GM19455 (cell line): ENCODE results near the gene SIT1.
"Not testable (repeated sequence)": the region's sequence is repeated elsewhere in the genome, so short reads cannot be mapped to it uniquely, and the experiment has no call there.

ENCODE experiments used
- ATAC-seq: cut with Tn5 transposase; IDR thresholded peaks from one replicate; pipeline ENCODE4 v1.9.1; 2021; ENCODE audit not compliant: unreplicated experiment

Gene SIT1

DNA sequence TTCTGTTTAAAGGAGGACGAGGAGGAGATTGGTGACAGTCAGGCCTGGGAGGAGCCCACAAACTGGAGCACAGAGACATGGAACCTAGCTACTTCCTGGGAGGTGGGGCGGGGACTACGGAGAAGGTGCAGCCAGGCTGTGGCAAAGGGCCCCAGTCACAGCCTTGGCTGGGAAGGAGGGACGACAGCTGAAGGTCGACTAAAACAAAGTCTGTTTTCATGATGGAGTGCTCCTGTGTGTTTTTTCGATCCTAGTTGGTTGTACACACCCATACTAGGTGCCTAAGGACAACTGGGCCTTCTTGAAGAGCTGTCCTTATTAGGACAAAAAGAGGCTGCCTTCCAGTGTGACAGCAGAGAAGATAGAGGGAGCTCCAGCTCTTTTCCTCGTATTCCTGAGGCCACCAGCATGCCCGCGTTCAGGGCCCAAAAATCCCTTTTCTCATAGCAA is 10.3 kb upstream of the SIT1 start:
- no peak for ATAC-seq

DNA sequence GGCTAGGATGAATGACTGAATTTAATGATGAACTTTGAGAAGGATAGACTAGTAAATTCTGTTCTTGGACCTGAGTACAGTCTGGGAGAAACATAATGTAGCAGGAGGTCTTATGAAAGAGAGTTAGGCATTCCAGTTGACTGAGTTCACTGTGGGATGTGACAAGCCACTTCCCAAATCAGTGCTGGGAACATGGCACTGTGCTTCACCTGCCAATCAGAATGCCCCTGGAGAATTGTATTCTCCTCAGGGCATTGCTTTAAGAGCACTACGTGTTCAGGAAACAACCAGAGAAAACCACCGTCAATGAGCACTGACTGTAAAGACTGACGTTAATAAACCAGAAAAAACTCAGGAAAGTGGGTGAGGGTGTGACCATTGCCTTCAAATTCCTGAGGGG is 8.6 kb upstream of the SIT1 start:
- ATAC-seq: no peak

DNA sequence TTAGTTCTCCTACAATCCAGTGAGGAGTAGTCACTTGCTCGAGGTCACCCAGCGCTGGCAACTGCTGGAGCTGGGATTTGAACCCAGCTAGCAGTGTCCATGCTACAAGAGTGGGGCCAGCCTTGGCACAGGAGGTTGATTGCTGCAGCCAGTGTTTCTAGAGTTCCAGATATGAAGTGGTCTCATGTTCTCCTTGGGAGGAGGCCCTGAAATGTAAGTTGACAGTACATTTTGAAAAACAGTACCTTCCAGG is 8.2 kb upstream of the SIT1 start:
- no peak for ATAC-seq

DNA sequence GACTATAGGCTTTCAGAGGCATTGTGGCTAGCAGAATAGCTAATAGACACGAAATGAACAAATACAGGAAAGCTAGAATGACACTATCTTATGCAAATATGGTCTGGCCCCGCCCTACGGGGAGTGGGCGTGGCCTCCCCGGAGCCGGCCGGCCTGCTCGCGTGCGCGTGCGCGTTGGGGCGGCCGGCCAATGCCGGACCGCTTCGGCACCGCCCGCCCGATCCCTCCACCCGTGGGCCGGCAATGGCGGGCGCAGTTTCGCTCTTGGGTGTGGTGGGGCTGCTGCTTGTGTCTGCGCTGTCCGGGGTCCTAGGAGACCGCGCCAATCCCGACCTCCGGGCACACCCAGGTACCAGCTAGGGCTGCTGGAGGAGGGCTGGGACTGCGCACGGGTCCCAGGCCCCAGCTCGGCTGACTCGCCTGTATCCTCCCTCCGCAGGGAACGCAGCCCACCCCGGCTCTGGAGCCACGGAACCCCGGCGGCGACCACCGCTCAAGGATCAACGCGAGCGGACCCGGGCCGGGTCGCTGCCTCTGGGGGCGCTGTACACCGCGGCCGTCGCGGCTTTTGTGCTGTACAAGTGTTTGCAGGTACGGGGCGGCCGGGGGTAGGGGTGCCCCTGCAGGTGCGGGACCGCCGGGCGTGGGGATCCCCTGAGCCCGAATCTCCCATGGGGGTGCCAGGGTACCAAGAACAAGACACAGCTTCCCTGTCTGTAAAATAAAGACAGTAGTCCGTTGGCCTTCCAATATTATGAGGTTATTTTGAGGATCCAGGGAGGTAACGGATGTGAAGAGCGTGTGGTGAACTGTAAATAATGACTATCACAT is 7.6 kb upstream of the SIT1 start, which contains the start of gene CCDC107:
Gene CCDC107 (plus strand): TSS at position 156 of the 831 bp plus-strand sequence. CDS start 88 bp downstream, at position 244.
- peak; percentile 62 for ATAC-seq

DNA sequence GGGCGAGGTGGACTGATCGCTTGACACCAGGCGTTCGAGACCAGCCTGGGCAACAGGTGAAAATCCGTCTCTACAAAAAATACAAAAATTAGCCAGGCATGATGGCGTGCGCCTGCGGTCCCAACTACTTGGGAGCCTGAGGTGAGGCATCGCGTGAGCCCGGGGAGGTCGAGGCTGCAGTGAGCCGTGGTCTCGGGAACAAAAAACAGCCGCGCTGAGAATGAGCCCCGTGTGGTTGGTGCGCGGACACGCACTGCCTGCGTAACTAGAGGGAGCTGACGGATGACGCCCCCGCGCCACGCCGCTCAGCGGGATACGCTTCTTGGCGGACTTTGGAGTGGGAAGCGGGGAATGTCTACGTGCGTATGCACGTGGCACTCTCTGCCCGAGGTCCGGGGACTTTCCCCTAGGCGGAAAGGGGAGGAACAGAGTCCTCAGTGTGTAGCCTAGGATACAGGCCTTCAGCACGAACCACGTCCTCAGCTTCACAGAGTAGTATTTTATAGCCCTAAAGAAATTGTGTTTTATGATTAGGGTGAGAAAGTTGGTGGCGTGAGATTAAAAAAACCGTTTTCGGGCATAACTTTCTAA is 6.9 kb upstream of the SIT1 start, which contains the start of gene RMRP:
Gene RMRP (minus strand): TSS at position 474 of the 591 bp plus-strand sequence.
- peak; percentile 86 for ATAC-seq

DNA sequence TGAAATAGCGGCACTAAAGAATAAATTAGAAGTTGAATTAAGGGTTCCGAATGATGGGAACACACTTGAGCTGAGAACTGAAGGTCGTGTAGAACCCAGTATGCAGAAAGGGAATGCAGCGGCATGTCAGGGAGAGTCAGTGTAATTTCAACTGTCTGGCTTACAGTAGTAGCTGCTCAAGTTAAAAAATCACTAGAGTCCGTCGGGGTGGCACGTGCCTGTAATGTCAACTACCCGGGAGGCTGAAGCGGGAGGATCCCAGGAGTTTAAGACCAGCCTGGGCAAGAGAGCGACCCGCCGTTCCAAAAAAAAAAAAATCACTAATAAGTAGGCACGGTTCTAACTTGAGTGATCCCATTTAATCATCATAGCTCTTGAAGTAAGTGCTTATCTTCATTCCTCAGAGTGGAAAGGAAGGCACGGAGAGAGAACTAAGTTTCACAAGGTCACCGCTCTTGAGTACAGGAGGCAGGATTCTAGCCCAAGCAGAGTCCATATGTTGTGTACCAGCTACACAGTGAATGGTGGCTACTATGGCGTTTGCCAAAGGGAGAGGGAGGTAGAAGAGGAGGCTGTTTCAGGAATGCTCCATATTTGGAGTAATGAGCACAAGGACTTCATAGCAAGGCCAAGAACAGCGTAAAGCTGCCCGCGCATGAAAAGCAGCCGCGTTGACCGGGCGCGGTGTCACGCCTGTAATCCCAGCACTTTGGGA is 6.3 kb upstream of the SIT1 start:
- no peak for ATAC-seq

DNA sequence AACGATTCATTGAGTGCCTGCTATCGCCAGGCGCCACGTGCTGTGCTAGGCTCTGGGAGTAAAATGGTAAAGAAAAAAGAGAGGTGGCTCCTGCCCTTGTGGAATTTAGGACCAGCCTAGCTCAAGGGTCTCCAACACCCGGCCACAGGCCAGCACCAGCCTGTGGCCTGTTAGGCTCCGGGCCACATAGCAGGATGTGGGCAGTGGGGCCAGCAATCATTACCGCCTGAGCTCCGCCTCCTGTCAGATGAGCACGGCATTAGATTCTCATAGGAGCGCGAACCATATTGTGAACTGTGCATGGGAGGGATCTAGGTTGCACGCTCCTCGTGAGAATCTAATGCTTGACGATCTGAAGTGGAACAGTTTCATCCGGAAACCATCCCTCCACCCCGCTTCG is 5.6 kb upstream of the SIT1 start:
- ATAC-seq: no peak

DNA sequence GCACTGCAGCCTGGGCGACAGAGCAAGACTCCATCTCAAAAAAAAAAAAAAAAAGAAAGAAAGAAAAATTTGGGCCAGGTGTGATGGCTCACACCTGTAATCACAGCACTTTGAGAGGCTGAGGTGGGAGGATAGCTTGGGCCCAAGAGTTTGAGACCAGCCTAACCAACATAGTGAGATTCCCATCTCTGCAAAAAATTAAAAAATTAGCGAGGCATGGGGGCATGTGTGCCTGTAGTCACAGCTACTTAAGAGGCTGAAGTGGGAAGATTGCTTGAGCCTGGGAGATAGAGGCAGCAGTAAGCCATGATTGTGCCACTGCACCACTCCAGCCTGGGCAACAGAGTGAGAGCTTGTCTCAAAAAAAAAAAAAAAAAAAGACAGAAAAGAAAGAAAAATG is 2.9 kb upstream of the SIT1 start:
- no peak for ATAC-seq

DNA sequence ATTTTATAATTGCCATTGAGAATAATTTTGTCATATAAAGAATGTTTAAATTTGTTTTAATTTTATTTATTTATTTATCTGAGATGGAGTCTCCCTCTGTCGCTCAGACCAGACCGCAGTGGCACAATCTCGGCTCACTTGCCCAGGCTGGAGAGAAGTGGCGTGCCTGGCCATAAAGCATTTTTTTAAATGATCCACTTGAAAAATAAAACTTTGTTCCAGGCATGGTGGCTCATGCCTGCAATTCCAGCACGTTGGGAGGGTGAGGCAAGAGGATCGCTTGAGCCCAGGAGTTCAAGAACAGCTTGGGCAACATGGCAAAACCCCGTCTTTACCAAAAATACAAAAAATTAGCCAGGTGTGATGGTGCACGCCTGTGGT is 2.1 kb upstream of the SIT1 start:
- no peak for ATAC-seq

DNA sequence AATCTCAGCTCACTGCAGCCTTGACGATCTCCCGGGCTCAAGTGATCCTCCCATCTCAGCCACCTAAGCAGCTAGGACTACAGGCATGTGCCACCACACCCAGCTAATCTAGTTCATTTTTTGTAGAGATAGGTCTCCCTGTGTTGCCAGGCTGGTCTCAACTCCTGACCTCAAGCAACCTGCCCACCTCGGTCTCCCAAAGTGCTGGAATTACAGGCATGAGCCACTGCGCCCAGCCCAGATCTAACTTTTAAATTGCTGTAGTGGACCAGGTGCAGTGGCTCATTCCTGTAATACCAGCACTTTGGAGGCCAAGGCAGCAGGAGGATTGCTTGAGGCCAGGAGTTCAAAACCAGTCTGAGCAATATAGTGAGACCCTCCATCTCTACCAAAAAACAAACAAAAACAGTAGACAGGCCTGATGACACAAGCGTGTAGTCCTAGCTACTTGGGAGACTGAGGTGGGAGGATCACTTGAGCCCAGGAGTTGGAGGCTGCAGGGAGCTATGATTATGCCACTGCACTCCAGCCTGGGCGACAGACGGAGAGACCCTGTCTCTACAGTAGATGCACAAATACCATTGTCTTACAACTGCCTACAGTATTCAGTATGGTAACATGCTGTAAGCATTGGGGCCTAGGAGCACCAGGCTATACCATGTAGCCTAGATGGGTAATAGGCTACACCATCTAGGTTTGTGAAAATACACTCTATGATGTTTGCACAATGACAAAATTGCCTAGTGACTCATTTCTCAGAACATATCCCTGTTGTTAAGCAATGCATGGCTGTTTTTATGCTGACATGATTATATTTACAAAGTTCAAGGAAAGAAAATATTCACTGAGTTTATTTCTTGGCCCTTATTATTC is 1.5 kb upstream of the SIT1 start:
- no peak for ATAC-seq

DNA sequence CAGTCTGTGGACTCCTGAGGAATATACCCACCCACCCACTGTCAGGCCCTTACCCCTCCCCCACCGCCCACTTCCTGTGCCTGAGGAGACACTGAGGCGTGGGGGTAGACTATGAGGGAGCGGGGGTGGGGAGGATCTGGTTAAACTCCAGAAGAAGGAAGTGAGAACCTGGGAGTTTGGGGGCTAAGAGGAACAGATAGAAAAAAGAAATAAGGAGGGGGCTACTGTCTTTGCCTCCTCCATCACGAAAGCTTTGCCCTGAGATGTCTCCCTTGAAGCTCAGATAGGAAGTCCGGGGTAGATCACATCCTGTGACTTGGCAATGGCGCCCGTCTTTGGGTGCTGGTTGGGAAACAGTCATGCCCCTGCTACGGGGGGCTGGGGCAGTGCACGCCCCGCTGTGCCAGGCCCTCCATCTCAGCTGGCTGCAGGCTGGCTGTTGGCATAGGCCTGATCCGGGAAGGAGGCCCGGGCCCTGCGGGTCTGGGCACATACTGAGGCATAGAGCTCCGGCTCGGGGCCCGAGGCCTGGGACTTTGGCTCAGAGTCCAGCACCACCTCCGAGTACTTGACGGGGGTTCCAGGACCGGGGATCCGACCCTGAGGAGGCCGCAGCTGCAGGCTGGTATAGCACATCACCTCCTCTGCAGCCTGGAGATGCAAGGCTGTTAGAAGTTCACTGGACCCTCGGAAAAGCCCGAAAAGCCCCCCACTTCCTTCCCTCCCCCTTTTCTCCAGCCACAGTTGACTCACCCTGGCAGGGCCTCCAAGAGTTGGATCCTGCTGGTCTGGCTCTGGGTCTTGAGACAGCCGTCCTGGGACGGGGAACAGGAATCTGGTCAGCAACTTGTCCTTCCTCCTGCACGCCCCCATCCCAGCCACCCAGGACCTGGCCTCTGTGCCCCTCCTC is 1.0 kb downstream of the SIT1 start:
- no peak for ATAC-seq

DNA sequence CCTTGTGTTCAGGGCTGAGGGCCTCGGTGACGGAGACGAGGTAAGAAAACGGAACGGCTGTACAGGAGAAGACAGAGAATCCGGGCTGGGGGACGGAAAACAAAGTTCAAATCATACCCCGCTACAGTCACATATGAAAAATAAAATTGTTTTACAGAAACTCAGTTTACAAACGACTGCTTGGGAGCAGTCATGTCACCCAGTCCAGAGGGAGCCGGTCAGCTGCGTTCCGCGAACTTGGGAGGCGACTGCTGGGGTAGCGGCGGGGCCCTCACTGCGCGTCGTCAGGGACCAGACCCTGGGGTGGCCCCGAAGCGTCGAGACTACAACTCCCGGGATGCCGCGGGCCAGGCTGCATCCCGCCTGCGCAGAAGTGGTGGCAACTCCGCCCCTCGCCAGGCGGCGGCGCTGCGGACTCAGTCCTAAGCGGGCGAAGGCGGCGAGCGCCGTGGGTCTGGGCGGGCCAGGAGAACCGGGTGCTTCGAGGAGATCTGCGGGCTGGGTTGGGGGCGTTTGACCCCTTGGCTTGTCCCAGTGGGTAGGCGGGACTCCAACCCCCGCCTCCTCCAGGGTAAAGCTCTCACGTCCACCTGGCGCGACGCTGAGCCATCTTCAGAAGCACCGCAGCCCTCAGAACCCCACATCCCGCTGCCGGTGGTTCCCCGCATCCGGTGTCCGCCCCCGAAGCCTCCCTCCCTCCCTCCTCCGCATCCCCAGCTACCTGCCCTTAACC is 4.0 kb downstream of the SIT1 start:
- peak; percentile 73 for ATAC-seq

DNA sequence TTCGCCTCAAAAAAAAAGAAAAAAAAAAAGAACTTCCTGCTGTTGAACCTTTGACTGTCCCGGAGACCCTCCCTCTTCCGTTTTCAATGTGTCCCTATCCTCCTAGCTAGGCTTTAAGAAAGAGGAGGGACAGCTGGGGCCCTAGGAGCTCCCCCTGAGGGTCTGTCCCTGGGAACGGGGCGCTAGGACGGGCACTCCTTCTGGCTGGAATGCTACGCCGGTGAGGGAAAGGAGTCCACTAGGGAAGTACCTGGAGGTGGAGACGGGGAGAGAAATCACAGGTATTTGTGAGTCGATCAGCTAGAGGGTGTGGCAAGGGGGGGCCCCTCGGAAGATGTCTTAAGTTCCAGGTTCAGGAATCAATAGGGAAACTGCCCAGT is 4.6 kb downstream of the SIT1 start:
- ATAC-seq: no peak

DNA sequence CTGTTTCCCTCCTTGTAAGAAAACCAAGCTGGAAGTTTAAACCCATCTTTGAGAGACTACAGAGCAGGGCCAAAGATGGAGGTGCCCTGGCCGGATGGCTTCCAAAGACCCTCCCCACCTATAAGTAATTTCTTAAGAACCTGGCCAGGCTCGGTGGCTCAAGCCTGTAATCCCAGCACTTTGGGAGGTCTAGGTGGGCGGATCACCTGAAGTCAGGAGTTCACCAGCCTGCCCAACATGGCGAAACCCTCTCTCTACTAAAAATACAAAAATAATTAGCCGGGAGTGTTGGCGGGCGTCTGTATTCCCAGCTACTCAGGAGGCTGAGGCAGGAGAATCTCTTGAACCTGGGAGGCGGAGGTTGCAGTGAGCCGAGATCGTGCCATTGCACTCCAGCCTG is 5.0 kb downstream of the SIT1 start:
- not testable (repeated sequence) for ATAC-seq

DNA sequence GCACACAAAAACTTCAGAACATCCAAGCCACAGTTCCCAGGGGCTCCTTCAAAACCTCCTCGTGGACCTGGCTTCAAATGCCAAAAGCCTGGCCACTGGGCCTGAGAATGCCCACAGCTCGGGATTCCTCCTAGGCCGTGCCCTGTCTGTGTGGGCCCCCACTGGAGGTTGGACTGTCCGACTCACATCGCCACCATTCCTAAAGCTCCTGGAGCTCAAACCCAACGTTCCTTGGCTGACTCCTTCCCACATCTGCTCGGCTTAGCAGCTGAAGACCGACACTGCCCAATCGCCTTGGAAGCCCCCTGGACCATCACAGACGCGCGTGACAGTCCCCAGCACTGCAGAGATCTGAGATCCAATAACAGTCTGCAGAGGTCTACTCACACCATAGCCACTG is 7.7 kb downstream of the SIT1 start:
- no peak for ATAC-seq

DNA sequence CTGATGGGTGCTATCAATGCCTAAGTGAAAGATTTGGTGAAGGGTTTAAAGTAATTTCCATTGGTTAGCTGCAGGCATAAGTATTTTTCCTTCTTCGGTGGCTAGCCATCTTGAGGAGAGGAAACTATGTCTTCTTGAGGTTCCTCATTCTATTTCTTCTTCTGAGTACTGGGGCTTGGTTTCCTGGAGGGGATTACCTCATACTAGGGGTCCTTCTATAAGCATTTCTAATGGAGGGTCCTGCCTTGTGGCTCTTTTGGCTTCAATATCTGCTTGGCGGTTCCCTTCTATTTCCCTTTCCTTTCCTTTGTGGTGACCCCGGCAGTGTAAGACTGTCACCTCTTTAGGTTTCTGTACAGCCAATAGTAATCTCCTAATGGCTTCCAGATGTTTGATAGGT is 9.3 kb downstream of the SIT1 start:
- not testable (repeated sequence) for ATAC-seq

DNA sequence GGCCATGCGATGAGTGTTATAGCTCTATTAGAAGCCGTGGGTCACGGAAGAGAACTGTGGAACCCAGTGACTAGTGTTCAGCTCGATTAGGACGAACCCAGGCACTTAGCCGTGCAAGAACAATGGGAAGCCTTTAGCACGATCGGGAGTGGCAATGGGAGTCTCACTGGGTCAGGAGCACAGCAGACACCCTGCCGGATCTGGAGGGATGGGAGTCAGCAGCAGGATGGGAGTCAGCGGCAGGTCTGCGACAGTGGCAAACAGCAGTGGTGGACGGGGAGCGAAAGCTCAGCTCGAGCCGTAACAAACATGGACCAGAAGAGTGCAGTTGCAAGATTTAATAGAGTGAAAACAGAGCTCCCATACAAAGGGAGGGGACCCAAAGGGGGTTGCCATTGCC is 10.3 kb downstream of the SIT1 start:
- ATAC-seq: not testable (repeated sequence)

DNA sequence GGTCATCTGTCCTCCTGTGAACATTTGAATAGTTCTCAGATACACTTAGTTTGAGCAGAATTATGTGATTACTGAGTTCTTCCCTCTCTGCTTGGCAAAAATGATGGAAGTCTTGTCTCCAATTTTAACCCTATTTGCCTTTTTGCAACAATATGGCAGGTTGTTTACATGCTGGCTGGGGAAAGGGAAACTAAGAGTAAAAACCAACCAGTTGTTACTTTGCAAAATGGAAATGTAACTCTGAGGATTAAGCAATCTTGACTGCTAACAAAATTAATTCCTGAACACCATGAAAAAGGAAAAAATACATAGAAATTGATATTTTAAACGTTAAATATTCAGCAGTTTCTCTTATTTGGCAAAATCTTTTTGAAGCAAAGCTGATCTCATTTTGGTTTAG is 11.1 kb downstream of the SIT1 start:
- ATAC-seq: no peak

DNA sequence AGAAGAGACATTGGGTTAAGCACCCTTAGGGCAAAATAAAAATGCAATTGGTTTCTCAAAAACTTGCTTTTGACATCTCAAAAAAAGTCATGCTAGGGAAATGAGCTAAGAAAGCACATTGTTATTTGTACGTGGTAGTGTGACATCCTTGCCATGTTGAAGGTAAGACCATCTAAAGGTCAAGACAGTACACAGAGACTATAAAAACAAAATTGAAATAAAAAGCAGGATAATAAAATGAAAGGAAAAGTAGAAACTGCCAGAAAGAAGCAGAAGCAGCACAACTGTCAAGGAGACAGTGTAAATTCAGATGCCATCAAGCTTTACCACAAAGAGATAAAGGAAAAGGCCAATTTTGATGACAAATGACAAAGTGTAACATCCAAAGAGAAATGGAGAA is 11.5 kb downstream of the SIT1 start:
- not testable (repeated sequence) for ATAC-seq
